Stimulated activated CD8-positive, alpha-beta memory T cell treated with anti-CD3 and anti-CD28 coated beads, Interleukin-12 subunit alpha, Interleukin-12 subunit beta, amount 100 ng/mL, for 24 hours (primary cell): ENCODE measurements around the gene DSTYK.

ENCODE experiments used
- DNase-seq: peaks from one replicate; pipeline ENCODE4 v3.0.0-alpha.2; 2020; ENCODE audit errors: extremely low read depth

DSTYK gene

GRCh38 chr1:205211169-205211838 lies at the start of gene DSTYK:
TSS of gene DSTYK (minus strand) at chr1:205211702. CDS start at chr1:205211535, 167 bp downstream.
- peak; percentile 89 for DNase-seq

- DNase-seq = no peak
Observed at GRCh38 chr1:205259998-205260397, 48.5 kb upstream of the DSTYK start.

- no peak for DNase-seq
Observed at GRCh38 chr1:205259324-205259832, 47.9 kb upstream of the DSTYK start.

GRCh38 chr1:205258719-205259118 lies 47.2 kb upstream of the DSTYK start:
- no peak for DNase-seq

- DNase-seq = no peak
Observed at GRCh38 chr1:205258261-205258691, 46.8 kb upstream of the DSTYK start.

- DNase-seq = no peak
Observed at GRCh38 chr1:205257735-205258134, 46.2 kb upstream of the DSTYK start.

GRCh38 chr1:205256951-205257625 lies 45.6 kb upstream of the DSTYK start:
- no peak for DNase-seq

- peak; percentile 55 for DNase-seq
Observed at GRCh38 chr1:205255941-205256780, 44.7 kb upstream of the DSTYK start.

- no peak for DNase-seq
Observed at GRCh38 chr1:205251576-205251975, 40.1 kb upstream of the DSTYK start.

GRCh38 chr1:205250699-205251098 lies 39.2 kb upstream of the DSTYK start:
- no peak for DNase-seq

GRCh38 chr1:205249651-205250050 lies 38.1 kb upstream of the DSTYK start:
- no peak for DNase-seq

- no peak for DNase-seq
Observed at GRCh38 chr1:205248793-205249601, 37.5 kb upstream of the DSTYK start.

- DNase-seq = no peak
Observed at GRCh38 chr1:205247130-205247921, 35.8 kb upstream of the DSTYK start.

GRCh38 chr1:205246351-205247119 lies 35.0 kb upstream of the DSTYK start:
- DNase-seq = no peak

- DNase-seq = no peak
Observed at GRCh38 chr1:205245096-205245495, 33.6 kb upstream of the DSTYK start.

- DNase-seq = no peak
Observed at GRCh38 chr1:205244384-205244783, 32.9 kb upstream of the DSTYK start.

GRCh38 chr1:205243350-205244191 lies 32.1 kb upstream of the DSTYK start:
- DNase-seq = no peak

GRCh38 chr1:205241366-205242030 lies 30.0 kb upstream of the DSTYK start:
- DNase-seq = no peak
